K562 (cell line): ENCODE measurements around the gene ZNF574.

ENCODE experiments used
- ADNP ChIP-seq: fragments of 200-800 bp; sonication (Bioruptor generic); IDR thresholded peaks from 2 replicates; pipeline ENCODE4 v1.6.1; 2016; ENCODE audit warnings: missing genetic modification characterization, missing compliant biosample characterization
- CTCF ChIP-seq, 3 experiments: IDR thresholded peaks in 2 of 3; conservative IDR thresholded peaks in 1 of 3; 2 replicates each; pipeline ENCODE4 v1.5.1; 2011 to 2012; ENCODE audit warnings: low read length in 3 of 3, mild to moderate bottlenecking in 3 of 3, control low read depth in 2 of 3, improper control_type of control experiment in 1 of 3, inconsistent platforms in 1 of 3, low read depth in 1 of 3, mixed read lengths in 1 of 3, moderate library complexity in 1 of 3; ENCODE audit not compliant: insufficient read depth in 2 of 3
- MIER1 ChIP-seq: fragments of 450-650 bp; IDR thresholded peaks from 2 replicates; pipeline ENCODE4 v1.6.1; 2016; ENCODE audit warnings: antibody characterized with exemption, mild to moderate bottlenecking, low read depth
- NFIC ChIP-seq: fragments of 450-650 bp; IDR thresholded peaks from 2 replicates; pipeline ENCODE4 v1.6.1; 2017; ENCODE audit warnings: mild to moderate bottlenecking, inconsistent platforms
- PTBP1 ChIP-seq: fragments of 200-400 bp; formaldehyde crosslinking; IDR thresholded peaks from 2 replicates; pipeline ENCODE4 v1.6.1; 2017; ENCODE audit warnings: low read depth, low read length
- RNF219 ChIP-seq: fragments of 250-450 bp; sonication (Bioruptor Pico); IDR thresholded peaks from 2 replicates; pipeline ENCODE4 v1.5.0; 2022; ENCODE audit warnings: mild to moderate bottlenecking
- SIN3B ChIP-seq: fragments of 450-650 bp; IDR thresholded peaks from 2 replicates; pipeline ENCODE4 v1.6.1; 2017; ENCODE audit warnings: low read depth, mild to moderate bottlenecking, moderate library complexity
- TCF7L2 ChIP-seq: fragments of 150-350 bp; IDR thresholded peaks from 2 replicates; pipeline ENCODE4 v1.6.1; 2016; ENCODE audit warnings: low read depth, mild to moderate bottlenecking, low read length, moderate library complexity
- ZKSCAN8 ChIP-seq: fragments of 200-800 bp; sonication (Bioruptor generic); IDR thresholded peaks from 2 replicates; pipeline ENCODE4 v1.6.1; 2016; ENCODE audit warnings: missing genetic modification characterization, missing compliant biosample characterization
- ZNF445 ChIP-seq: fragments of 250-450 bp; sonication (Bioruptor Pico); IDR thresholded peaks from 2 replicates; pipeline ENCODE4 v1.4.0; 2020; ENCODE audit warnings: low read depth, mild to moderate bottlenecking, moderate library complexity
- ZNF696 ChIP-seq: fragments of 250-450 bp; sonication (Bioruptor Pico); conservative IDR thresholded peaks from 2 replicates; pipeline ENCODE4 v1.4.0; 2020; ENCODE audit warnings: mild to moderate bottlenecking, moderate library complexity

- no peak for TF ChIP-seq MIER1
- TF ChIP-seq ZNF696, result no peak
- no peak for TF ChIP-seq PTBP1
- TF ChIP-seq ZKSCAN8 (CRISPR knock-in tag), result no peak
- TF ChIP-seq SIN3B, result no peak
- no peak for TF ChIP-seq ADNP (tag)
- TF ChIP-seq CTCF (IDR thresholded peaks at IDR 0.05 in 2 of 3, conservative IDR thresholded peaks at IDR 0.05 in 1 of 3; ENCODE audit: insufficient read depth in 2 of 3, low read depth in 1 of 3, low read length in 3 of 3), result no peak
- no peak for TF ChIP-seq RNF219 (CRISPR knock-in tag)
- no peak for TF ChIP-seq NFIC
- no peak for TF ChIP-seq ZNF445 (CRISPR knock-in tag)
- no peak for TF ChIP-seq TCF7L2
These were observed 7.0 kb upstream of the ZNF574 start for GRCh38 chr19:42068756-42069571.
